RPMI8226 (cell line): ENCODE results near the gene WDR74.

Experiments used
- DNase-seq: peaks from one replicate; pipeline ENCODE4 v3.0.0-alpha.2; 2015

The WDR74 gene

GRCh38 chr11:62791501-62792201 lies 47.7 kb downstream of the WDR74 start, which contains the start of gene TMEM223:
Gene TMEM223, minus strand, starts transcription at chr11:62792006. Its CDS starts 12 bp downstream, at chr11:62791994.
- DNase-seq, result peak; percentile 93

GRCh38 chr11:62789576-62789975 lies 49.8 kb downstream of the WDR74 start:
- no peak for DNase-seq

- DNase-seq, result no peak
Measured at GRCh38 chr11:62788991-62789390, 50.4 kb downstream of the WDR74 start.

GRCh38 chr11:62787005-62787759 lies 52.2 kb downstream of the WDR74 start, which contains the start of gene TMEM179B:
Gene TMEM179B, plus strand, starts transcription at chr11:62787402. Its CDS starts 30 bp downstream, at chr11:62787432.
- DNase-seq, result peak; percentile 100

- DNase-seq, result peak; percentile 96
Measured at GRCh38 chr11:62786318-62787004, 52.9 kb downstream of the WDR74 start.
